ENCODE data around the gene KLHL3.
A peak's percentile ranks its signal among the peaks of the same experiment; 100 is the strongest.

Gene KLHL3

DNA sequence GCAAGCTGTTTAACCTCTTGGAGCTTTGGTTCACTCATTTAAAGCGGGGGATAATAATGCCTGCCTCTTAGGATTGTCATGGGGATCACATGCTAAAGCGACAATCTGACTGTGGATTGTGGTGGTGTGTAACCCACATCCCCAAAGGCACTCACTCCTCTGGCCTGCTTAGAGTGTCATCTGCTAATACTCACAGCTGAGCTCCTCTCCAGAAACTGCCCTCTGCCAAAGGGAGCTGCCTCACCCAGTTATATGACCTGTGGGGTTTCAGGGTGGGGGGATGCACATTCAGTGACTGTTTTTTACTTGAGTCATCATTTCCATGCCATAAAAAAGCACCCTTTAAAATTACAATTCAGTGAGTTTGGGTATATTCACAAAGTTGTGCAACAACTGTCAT is 126.8 kb downstream of the KLHL3 start:
- H3K4me1 ChIP-seq (ENCODE audit: insufficient read depth, poor library complexity, severe bottlenecking): no peaks in the 10 kb centered on the region
- no peak overlapping the region for H3K4me3 ChIP-seq (ENCODE audit: severe bottlenecking)
- DNase-seq (ENCODE audit: low spot score) (no peak), ATAC-seq (ENCODE audit: low read depth) (peak; percentile 44; the same call in 1 of the 3 replicates)
- no peaks in the 10 kb centered on the region for H3K9me3 ChIP-seq (ENCODE audit: severe bottlenecking)
- peaks cover 6% of the 10 kb centered on the region for H3K27me3 ChIP-seq (ENCODE audit: insufficient read depth, poor library complexity, severe bottlenecking)
- TF ChIP-seq CTCF (IDR thresholded peaks at IDR 0.05; ENCODE audit: poor library complexity, severe bottlenecking): no peak
- H3K36me3 ChIP-seq (ENCODE audit: low read depth): no peaks in the 10 kb centered on the region
- no peak overlapping the region for H3K27ac ChIP-seq (ENCODE audit: poor library complexity, severe bottlenecking)

DNA sequence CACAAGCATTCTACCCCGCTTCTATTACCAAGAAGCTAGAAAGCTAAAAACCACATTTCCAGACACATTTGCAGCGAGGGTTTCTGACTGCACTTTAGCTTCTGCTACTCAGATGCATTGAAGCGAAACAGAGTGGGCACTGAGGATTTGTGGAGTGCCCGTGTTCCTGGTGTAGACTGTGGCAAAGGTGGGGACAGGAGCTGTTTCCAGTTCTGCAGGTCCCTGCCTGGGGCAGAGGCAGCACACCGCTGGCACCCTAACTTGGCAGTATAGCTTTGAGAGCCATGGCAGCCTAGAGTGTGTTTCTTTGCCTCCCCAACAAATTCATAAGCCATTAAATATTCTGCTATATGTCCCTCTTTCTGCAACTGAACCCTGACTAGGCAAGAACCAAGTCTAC is 128.1 kb downstream of the KLHL3 start:
- DNase-seq (ENCODE audit: low spot score) (no peak), ATAC-seq (ENCODE audit: low read depth) (no peak)
- no peaks in the 10 kb centered on the region for H3K4me1 ChIP-seq (ENCODE audit: insufficient read depth, poor library complexity, severe bottlenecking)
- no peaks in the 10 kb centered on the region for H3K9me3 ChIP-seq (ENCODE audit: severe bottlenecking)
- H3K27me3 ChIP-seq (ENCODE audit: insufficient read depth, poor library complexity, severe bottlenecking): peaks cover 6% of the 10 kb centered on the region
- H3K4me3 ChIP-seq (ENCODE audit: severe bottlenecking): no peak overlapping the region
- no peak overlapping the region for H3K27ac ChIP-seq (ENCODE audit: poor library complexity, severe bottlenecking)
- H3K36me3 ChIP-seq (ENCODE audit: low read depth): no peaks in the 10 kb centered on the region
- TF ChIP-seq CTCF (IDR thresholded peaks at IDR 0.05; ENCODE audit: poor library complexity, severe bottlenecking): no peak

DNA sequence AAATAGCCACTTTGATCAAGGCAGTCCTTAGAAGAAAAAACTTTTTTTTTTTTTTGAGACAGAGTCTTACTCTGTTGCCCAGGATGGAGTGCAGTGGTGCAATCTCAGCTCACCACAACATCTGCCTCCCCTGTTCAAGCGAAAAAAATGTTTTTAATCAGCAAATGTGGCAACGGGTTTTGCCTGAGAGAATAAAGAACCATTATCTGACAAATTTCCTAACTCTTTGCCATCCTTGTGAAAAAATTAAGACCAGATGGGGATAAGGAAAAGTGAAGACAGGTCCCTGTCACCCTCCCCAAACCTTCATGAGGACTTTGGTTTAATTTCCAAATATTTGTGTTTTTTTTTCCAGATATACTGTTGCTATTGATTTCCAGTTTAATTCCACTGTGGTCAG is 129.5 kb downstream of the KLHL3 start:
- Histone ChIP-seq H3K4me1 (ENCODE audit: insufficient read depth, poor library complexity, severe bottlenecking) (no peaks in the 10 kb centered on the region), H3K9me3 (ENCODE audit: severe bottlenecking) (no peaks in the 10 kb centered on the region), H3K4me3 (ENCODE audit: severe bottlenecking) (no peak overlapping the region), H3K36me3 (ENCODE audit: low read depth) (no peaks in the 10 kb centered on the region), H3K27ac (ENCODE audit: poor library complexity, severe bottlenecking) (no peak overlapping the region), H3K27me3 (ENCODE audit: insufficient read depth, poor library complexity, severe bottlenecking) (peaks cover 9% of the 10 kb centered on the region)
- DNase-seq (ENCODE audit: low spot score) (no peak), ATAC-seq (ENCODE audit: low read depth) (no peak)
- no peak for TF ChIP-seq CTCF (IDR thresholded peaks at IDR 0.05; ENCODE audit: poor library complexity, severe bottlenecking)

GRCh38 chr5:137605411-137605810 is 130.5 kb downstream of the KLHL3 start:
- Histone ChIP-seq H3K27ac (ENCODE audit: poor library complexity, severe bottlenecking) (no peak overlapping the region), H3K36me3 (ENCODE audit: low read depth) (no peaks in the 10 kb centered on the region), H3K4me1 (ENCODE audit: insufficient read depth, poor library complexity, severe bottlenecking) (no peaks in the 10 kb centered on the region), H3K4me3 (ENCODE audit: severe bottlenecking) (no peak overlapping the region), H3K27me3 (ENCODE audit: insufficient read depth, poor library complexity, severe bottlenecking) (peaks cover 18% of the 10 kb centered on the region), H3K9me3 (ENCODE audit: severe bottlenecking) (no peaks in the 10 kb centered on the region)
- DNase-seq (ENCODE audit: low spot score): no peak
- ATAC-seq (ENCODE audit: low read depth): peak; percentile 57; the same call in 2 of the 3 replicates
- peak; percentile 19 for TF ChIP-seq CTCF (IDR thresholded peaks at IDR 0.05; ENCODE audit: poor library complexity, severe bottlenecking)

- no peaks in the 10 kb centered on the region for H3K36me3 ChIP-seq (ENCODE audit: low read depth)
- DNase-seq (ENCODE audit: low spot score) (no peak), ATAC-seq (ENCODE audit: low read depth) (peak; percentile 45; the same call in 2 of the 3 replicates)
- TF ChIP-seq CTCF (IDR thresholded peaks at IDR 0.05; ENCODE audit: poor library complexity, severe bottlenecking): no peak
- H3K9me3 ChIP-seq (ENCODE audit: severe bottlenecking): no peaks in the 10 kb centered on the region
- H3K4me1 ChIP-seq (ENCODE audit: insufficient read depth, poor library complexity, severe bottlenecking): no peaks in the 10 kb centered on the region
- peaks cover 24% of the 10 kb centered on the region for H3K27me3 ChIP-seq (ENCODE audit: insufficient read depth, poor library complexity, severe bottlenecking)
- H3K27ac ChIP-seq (ENCODE audit: poor library complexity, severe bottlenecking): no peak overlapping the region
- no peak overlapping the region for H3K4me3 ChIP-seq (ENCODE audit: severe bottlenecking)
These were observed 131.4 kb downstream of the KLHL3 start for GRCh38 chr5:137604348-137605095.
